Adrenal gland (tissue), 12 donors: ENCODE measurements around the gene FCRL2. TPM values are rescaled to one million over a fixed set of nuclear protein-coding genes. Genes with fewer than 3 reads are reported as not detected.

ENCODE experiments used
- DNase-seq, 7 donors: peaks; one replicate each; pipeline ENCODE4 v3.0.0-alpha.2; 2019 to 2020
- H3K27ac ChIP-seq, 5 donors: fragments of 200-600 bp; sonication (generic) in 4 of 5; 1 replicate in 3 of 5; 2 replicates in 2 of 5; pipeline versions ENCODE4 v1.5.1 to v1.8.0; 2016 to 2020; ENCODE audit warnings: mild to moderate bottlenecking in 1 of 5
- H3K27me3 ChIP-seq: fragments of 200-600 bp; 2 replicates; pipeline ENCODE4 v1.8.0; 2021
- H3K36me3 ChIP-seq, 2 donors: fragments of 200-600 bp; replicated peaks in 1 of 2; 1 replicate in 1 of 2; 2 replicates in 1 of 2; pipeline versions ENCODE4 v1.5.1 to v1.8.0; 2018 to 2022
- H3K4me1 ChIP-seq, 2 donors: fragments of 200-600 bp; replicated peaks in 1 of 2; 1 replicate in 1 of 2; 2 replicates in 1 of 2; pipeline versions ENCODE4 v1.5.1 to v1.8.0; 2018 to 2021
- H3K4me3 ChIP-seq, 4 donors: fragments of 200-600 bp; sonication (generic) in 3 of 4; one replicate each; pipeline ENCODE4 v1.5.1; 2016 to 2018
- H3K9me3 ChIP-seq, 3 donors: fragments of 200-600 bp; sonication (generic) in 1 of 3; replicated peaks in 1 of 3; 1 replicate in 2 of 3; 2 replicates in 1 of 3; pipeline versions ENCODE4 v1.5.1 to v1.8.0; 2016 to 2021
- POLR2A ChIP-seq, 2 donors: fragments of 450-650 bp; IDR thresholded peaks; one replicate each; pipeline ENCODE4 v1.6.1; 2017; ENCODE audit warnings: antibody characterized with exemption in 2 of 2, mild to moderate bottlenecking in 2 of 2, moderate library complexity in 1 of 2
- WGBS, 4 donors: extraction: QIAGEN DNeasy Blood & Tissue Kit in 2 of 4; methylation state at CpG; one replicate each; pipeline versions ENCODE4 v1.1.5 to v1.1.7; 2013 to 2017; 5-methylcytosine and 5-hydroxymethylcytosine counted together
- intact Hi-C, 2 donors: fragments of 100-400 bp; cut with DNase I; formaldehyde crosslinking; loops; one replicate each; pipeline versions ENCODE4 v1.14.1 to v1.15.0; 2022 to 2023
- polyA plus RNA-seq, 3 donors: library from polyadenylated mRNA; stranded (reverse); fragments of 200-250 nt in 2 of 3; fragments of 350-450 nt in 1 of 3; fragmentation: Illumina TruSeq in 1 of 3; extraction: RNeasy Lipid Tissue Mini Kit (QIAGEN cat#74804) in 1 of 3; gene quantifications; one replicate each; pipeline ENCODE4 v1.2.3, GENCODE V29; 2013 to 2014
- total RNA-seq, 9 donors: library from RNA; depleted of rRNA in 4 of 9; stranded (reverse); fragments of >200 nt in 4 of 9; fragments of 120-200 nt in 1 of 9; fragmentation: NEBNext Ultra II Directional in 1 of 9; extraction: Animal tissue kit (Norgen Biotek cat#: 25700) in 1 of 9; gene quantifications; one replicate each; pipeline versions ENCODE4 v1.1.0 to v1.2.4, GENCODE V29; 2013 to 2023
- TF ChIP-seq, protein P1 (sequence below), 6 experiments: fragments of 450-650 bp in 4 of 6; fragments of 200-600 bp in 2 of 6; sonication (generic) in 1 of 6; IDR thresholded peaks; 1 replicate in 5 of 6; 2 replicates in 1 of 6; pipeline versions ENCODE4 v1.5.1 to v1.8.0; 2016 to 2021; ENCODE audit warnings: antibody characterized with exemption in 6 of 6, mild to moderate bottlenecking in 2 of 6, moderate library complexity in 1 of 6
- donor health status: healthy with polysubstance abuse.
- donor health status: Bipolar disorder and iron deficiency.
- donor health status: DM: yes; HTN: yes; CAD: no.
- donor health status: DM: no; HTN: no; CAD: no.
- donor health status: DM: no; HTN: no; CAD: no.
- donor health status: DM: yes; HTN: yes; CAD: no.

The FCRL2 gene
- total and polyA plus RNA-seq, 12 donors = 0.03 to 0.15 (median 0.08) TPM; not detected in 9

DNA sequence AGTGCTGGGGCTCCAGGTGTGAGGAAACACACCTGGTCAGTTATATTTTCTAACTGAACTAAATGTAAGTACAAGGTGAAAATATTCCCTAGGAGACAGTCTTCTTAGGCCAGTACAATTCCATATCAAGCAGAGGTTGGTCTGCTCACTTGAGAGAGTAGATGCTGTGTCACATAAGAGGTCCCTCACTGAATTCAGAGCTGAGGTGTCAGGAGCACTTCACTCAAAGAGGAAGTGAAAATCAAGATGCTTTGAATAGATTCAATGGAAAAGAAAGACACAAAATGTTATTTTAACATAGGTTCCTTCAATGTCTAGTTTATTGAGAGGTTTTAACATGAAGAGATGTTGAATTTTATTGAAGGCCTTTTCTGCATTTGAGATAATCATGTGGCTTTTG is 72.1 kb downstream of the FCRL2 start:
- no peak for DNase-seq
- Histone ChIP-seq H3K36me3 (no peaks in the 10 kb centered on the region), H3K4me3 (no peak overlapping the region), H3K4me1 (no peaks in the 10 kb centered on the region), H3K27me3 (peaks cover 9% of the 10 kb centered on the region), H3K9me3 (no peaks in the 10 kb centered on the region), H3K27ac (no peak overlapping the region)
- TF ChIP-seq, protein P1, sequence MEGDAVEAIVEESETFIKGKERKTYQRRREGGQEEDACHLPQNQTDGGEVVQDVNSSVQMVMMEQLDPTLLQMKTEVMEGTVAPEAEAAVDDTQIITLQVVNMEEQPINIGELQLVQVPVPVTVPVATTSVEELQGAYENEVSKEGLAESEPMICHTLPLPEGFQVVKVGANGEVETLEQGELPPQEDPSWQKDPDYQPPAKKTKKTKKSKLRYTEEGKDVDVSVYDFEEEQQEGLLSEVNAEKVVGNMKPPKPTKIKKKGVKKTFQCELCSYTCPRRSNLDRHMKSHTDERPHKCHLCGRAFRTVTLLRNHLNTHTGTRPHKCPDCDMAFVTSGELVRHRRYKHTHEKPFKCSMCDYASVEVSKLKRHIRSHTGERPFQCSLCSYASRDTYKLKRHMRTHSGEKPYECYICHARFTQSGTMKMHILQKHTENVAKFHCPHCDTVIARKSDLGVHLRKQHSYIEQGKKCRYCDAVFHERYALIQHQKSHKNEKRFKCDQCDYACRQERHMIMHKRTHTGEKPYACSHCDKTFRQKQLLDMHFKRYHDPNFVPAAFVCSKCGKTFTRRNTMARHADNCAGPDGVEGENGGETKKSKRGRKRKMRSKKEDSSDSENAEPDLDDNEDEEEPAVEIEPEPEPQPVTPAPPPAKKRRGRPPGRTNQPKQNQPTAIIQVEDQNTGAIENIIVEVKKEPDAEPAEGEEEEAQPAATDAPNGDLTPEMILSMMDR (IDR thresholded peaks at IDR 0.05) = no peak
- TF ChIP-seq POLR2A (IDR thresholded peaks at IDR 0.05) = no peak
- intact Hi-C loops = no loop called here

DNA sequence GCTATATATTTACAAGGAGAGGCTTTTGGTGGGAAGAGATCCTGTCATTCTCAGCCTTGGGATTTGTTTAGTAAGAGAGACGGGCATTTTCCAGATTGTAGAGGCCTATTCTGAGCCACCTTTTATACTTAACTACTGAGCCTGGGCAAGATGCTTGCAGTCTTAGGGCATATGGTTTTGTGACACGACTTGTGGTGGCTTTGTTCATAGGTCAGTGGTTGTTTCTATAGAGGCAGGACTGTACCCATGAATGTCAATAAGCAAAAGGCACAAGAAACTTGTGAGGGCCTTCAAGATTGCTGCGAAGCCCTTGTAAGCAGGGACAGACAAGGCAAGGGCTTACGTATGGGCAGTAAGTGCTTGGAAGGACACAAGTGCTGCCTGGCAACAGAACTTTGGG is 73.0 kb downstream of the FCRL2 start:
- TF ChIP-seq POLR2A (IDR thresholded peaks at IDR 0.05) = no peak
- TF ChIP-seq, protein P1 (IDR thresholded peaks at IDR 0.05) = no peak
- H3K9me3 ChIP-seq = no peaks in the 10 kb centered on the region
- 69 to 82% (median 74%) methylated on average over 4 of the region's 4 CpGs for WGBS, 4 donors
- no peak for DNase-seq
- H3K4me3 ChIP-seq = no peak overlapping the region
- peaks cover 9% of the 10 kb centered on the region for H3K27me3 ChIP-seq
- intact Hi-C loops = no loop called here
- no peaks in the 10 kb centered on the region for H3K4me1 ChIP-seq
- no peaks in the 10 kb centered on the region for H3K36me3 ChIP-seq
- H3K27ac ChIP-seq = no peak overlapping the region

DNA sequence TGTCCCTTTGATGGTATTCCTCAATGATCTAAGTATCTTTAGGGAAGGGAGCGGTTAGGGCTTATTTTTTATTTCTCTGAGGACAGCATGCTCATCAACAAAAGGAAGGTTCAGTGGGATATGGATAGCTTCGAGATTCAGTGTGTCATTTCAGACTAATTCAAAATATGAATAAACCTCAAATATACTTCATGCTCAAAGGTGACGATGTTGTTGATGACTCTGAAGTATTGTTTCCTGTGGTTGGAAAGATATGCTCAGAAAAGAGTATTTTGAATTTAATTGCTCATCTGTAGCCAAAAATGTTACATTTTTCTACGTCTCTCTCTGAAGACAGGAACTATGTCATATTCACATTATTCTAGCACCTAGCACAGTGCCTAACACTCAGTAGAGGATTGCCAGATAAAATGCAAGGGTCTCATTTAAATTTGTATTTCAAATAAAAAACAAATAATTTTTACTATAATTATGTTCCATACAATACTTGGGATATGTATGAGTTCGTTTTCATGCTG is 74.6 kb downstream of the FCRL2 start:
- no peaks in the 10 kb centered on the region for H3K9me3 ChIP-seq
- no peaks in the 10 kb centered on the region for H3K36me3 ChIP-seq
- DNase-seq = no peak
- peaks cover 9% of the 10 kb centered on the region for H3K27me3 ChIP-seq
- no peak overlapping the region for H3K4me3 ChIP-seq
- TF ChIP-seq, protein P1 (IDR thresholded peaks at IDR 0.05) = no peak
- TF ChIP-seq POLR2A (IDR thresholded peaks at IDR 0.05) = no peak
- no peak overlapping the region for H3K27ac ChIP-seq
- intact Hi-C loops = no loop called here
- 64 to 75% (median 68%) methylated on average over 5 of the region's 5 CpGs for WGBS, 4 donors
- H3K4me1 ChIP-seq = no peaks in the 10 kb centered on the region

DNA sequence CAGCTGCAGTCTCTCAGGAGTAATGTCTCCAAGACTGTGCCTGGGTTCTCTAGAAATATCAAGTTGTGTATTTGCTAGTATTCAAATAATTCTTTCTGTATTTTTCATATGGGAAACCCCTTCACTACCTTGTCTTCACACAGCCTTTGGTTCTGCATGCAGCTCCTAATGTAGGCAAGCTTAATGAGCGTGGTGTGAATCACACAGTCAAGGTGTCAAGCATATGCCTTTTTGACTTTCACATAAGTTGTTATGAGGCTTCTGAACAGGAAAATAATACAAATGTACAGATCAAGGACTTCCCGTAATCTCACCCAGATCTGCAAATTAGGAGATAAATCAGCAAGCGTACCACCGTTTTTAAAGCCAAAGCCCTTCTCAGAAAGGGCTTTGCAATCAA is 76.2 kb downstream of the FCRL2 start, which contains the start of gene FCRL3:
FCRL3 (minus strand) TSS at position 38 of the 400 bp plus-strand sequence. CDS start 280 bp downstream, outside the sequence.
- H3K4me3 ChIP-seq = no peak within 1 kb of the TSS
- H3K27me3 ChIP-seq = peaks cover 9% of the 10 kb centered on the region
- H3K9me3 ChIP-seq = no peaks in the 10 kb centered on the region
- TF ChIP-seq POLR2A (IDR thresholded peaks at IDR 0.05) = no peak
- TF ChIP-seq, protein P1 (IDR thresholded peaks at IDR 0.05) = no peak
- H3K36me3 ChIP-seq = no peaks in the 10 kb centered on the region
- no peak for DNase-seq
- H3K4me1 ChIP-seq = no peaks in the 10 kb centered on the region
- intact Hi-C loops = no loop called here
- 66 to 79% (median 72%) methylated on average over 4 of the region's 4 CpGs for WGBS, 4 donors
- no peak within 1 kb of the TSS for H3K27ac ChIP-seq
